Panc1 (cell line): ENCODE data around the gene CFAP97. TPM values are rescaled to one million over a fixed set of nuclear protein-coding genes. Genes with fewer than 3 reads are reported as not detected.

Experiments used
- ATAC-seq: fragments of 200-7000 bp; cut with Tn5 transposase; 2 replicates; pipeline ENCODE4 v1.9.1; 2020; ENCODE audit warnings: mild to moderate bottlenecking, moderate library complexity
- BruUV-seq: library from RNA; stranded (reverse); fragments of 400-500 nt; replicated peaks from 2 replicates; lab custom pipeline; 2021; lab: Mats Ljungman, UMichigan
- CTCF ChIA-PET: fragments of 300-600 bp; sonication (Branson Sonifier 250); formaldehyde crosslinking; loops from one replicate; lab custom pipeline; 2022; ENCODE audit warnings: antibody characterized with exemption; lab: Charles Lee
- POLR2A ChIA-PET: fragments of 300-600 bp; sonication (Branson Sonifier 250); formaldehyde crosslinking; loops from one replicate; lab custom pipeline; 2022; ENCODE audit warnings: antibody characterized with exemption; lab: Charles Lee
- DNase-seq: peaks from one replicate; pipeline ENCODE4 v3.0.0-alpha.2; 2010; ENCODE audit warnings: low read depth, low spot score
- H3K27ac ChIP-seq: 2 replicates; pipeline ENCODE4 v1.5.1; 2011; ENCODE audit warnings: mild to moderate bottlenecking, low read length, inconsistent platforms
- H3K27me3 ChIP-seq: fragments of 200-500 bp; sonication (Bioruptor generic); 2 replicates; pipeline ENCODE4 v1.6.0; 2014; ENCODE audit warnings: low read length, inconsistent platforms; ENCODE audit not compliant: control insufficient read depth, insufficient read depth
- H3K36me3 ChIP-seq: fragments of 200-500 bp; sonication (Bioruptor generic); 2 replicates; pipeline ENCODE4 v1.5.1; 2014; ENCODE audit warnings: inconsistent platforms, mild to moderate bottlenecking, low read length, moderate library complexity; ENCODE audit not compliant: control insufficient read depth, insufficient read depth
- H3K4me1 ChIP-seq: 2 replicates; pipeline ENCODE4 v1.5.1; 2011; ENCODE audit warnings: inconsistent platforms, mild to moderate bottlenecking, low read length, moderate library complexity; ENCODE audit not compliant: control insufficient read depth, insufficient read depth
- H3K4me3 ChIP-seq, 2 experiments: 2 replicates each; pipeline ENCODE4 v1.5.1; 2011 to 2012; ENCODE audit warnings: low read depth in 2 of 2, low read length in 2 of 2, mild to moderate bottlenecking in 2 of 2, inconsistent platforms in 1 of 2, moderate library complexity in 1 of 2
- H3K9me3 ChIP-seq: fragments of 200-500 bp; sonication (Bioruptor generic); 2 replicates; pipeline ENCODE4 v1.5.1; 2014; ENCODE audit warnings: low read depth, mild to moderate bottlenecking, inconsistent platforms, low read length, moderate library complexity; ENCODE audit not compliant: control insufficient read depth, insufficient read depth
- POLR2AphosphoS5 ChIP-seq: IDR thresholded peaks from 2 replicates; pipeline ENCODE4 v1.6.1; 2012; ENCODE audit warnings: mild to moderate bottlenecking, low read depth, low read length, moderate library complexity
- SIN3A ChIP-seq: IDR thresholded peaks from 2 replicates; pipeline ENCODE4 v1.6.1; 2012; ENCODE audit warnings: low read depth, mild to moderate bottlenecking, low read length, moderate library complexity, borderline replicate concordance; ENCODE audit not compliant: insufficient read depth
- TCF7L2 ChIP-seq: IDR thresholded peaks from 2 replicates; pipeline ENCODE4 v1.6.1; 2011; ENCODE audit warnings: mild to moderate bottlenecking, low read depth, low read length, inconsistent platforms
- in situ Hi-C: cut with HindIII; loops from 2 replicates; pipeline ENCODE4 v1.10.0; 2016; ENCODE audit warnings: low sequenced_read_pairs, low pct_unique_long_range_greater_than_20kb
- intact Hi-C: fragments of 100-400 bp; cut with micrococcal nuclease; formaldehyde crosslinking; loops from one replicate; pipeline ENCODE4 v1.10.0; 2022; ENCODE audit not compliant: unreplicated experiment
- total RNA-seq: library from RNA; stranded (reverse); gene quantifications from one replicate; pipeline ENCODE4 v1.2.1, GENCODE V29; 2021; ENCODE audit not compliant: unreplicated experiment
- TF ChIP-seq, protein P1 (sequence below): fragments of 450-650 bp; IDR thresholded peaks from 2 replicates; pipeline ENCODE4 v1.5.1; 2017; ENCODE audit warnings: mild to moderate bottlenecking
- TF ChIP-seq, protein P2 (sequence below), 2 experiments: IDR thresholded peaks; 2 replicates each; pipeline ENCODE4 v1.6.1; 2011 to 2012; ENCODE audit warnings: low read depth in 2 of 2, control low read depth in 1 of 2, low read length in 1 of 2, mild to moderate bottlenecking in 1 of 2, moderate library complexity in 1 of 2; ENCODE audit not compliant: insufficient read depth in 1 of 2

Gene CFAP97
- total RNA-seq, 1 experiment from 2014 or later = 39.0 TPM

GRCh38 chr4:185243879-185244278 is 40.1 kb upstream of the CFAP97 start:
- CTCF ChIA-PET = no interaction called here
- H3K27ac ChIP-seq = no peak overlapping the region
- no TSS peak for BruUV-seq
- no peaks in the 10 kb centered on the region for H3K27me3 ChIP-seq
- in situ Hi-C loops (no loop called here), intact Hi-C loops (no loop called here)
- ATAC-seq (no peak), DNase-seq (no peak)
- H3K4me1 ChIP-seq = no peaks in the 10 kb centered on the region
- no peaks in the 10 kb centered on the region for H3K9me3 ChIP-seq
- POLR2A ChIA-PET = no interaction called here
- no peaks in the 10 kb centered on the region for H3K36me3 ChIP-seq
- H3K4me3 ChIP-seq = no peak overlapping the region
- TF ChIP-seq, protein P1, sequence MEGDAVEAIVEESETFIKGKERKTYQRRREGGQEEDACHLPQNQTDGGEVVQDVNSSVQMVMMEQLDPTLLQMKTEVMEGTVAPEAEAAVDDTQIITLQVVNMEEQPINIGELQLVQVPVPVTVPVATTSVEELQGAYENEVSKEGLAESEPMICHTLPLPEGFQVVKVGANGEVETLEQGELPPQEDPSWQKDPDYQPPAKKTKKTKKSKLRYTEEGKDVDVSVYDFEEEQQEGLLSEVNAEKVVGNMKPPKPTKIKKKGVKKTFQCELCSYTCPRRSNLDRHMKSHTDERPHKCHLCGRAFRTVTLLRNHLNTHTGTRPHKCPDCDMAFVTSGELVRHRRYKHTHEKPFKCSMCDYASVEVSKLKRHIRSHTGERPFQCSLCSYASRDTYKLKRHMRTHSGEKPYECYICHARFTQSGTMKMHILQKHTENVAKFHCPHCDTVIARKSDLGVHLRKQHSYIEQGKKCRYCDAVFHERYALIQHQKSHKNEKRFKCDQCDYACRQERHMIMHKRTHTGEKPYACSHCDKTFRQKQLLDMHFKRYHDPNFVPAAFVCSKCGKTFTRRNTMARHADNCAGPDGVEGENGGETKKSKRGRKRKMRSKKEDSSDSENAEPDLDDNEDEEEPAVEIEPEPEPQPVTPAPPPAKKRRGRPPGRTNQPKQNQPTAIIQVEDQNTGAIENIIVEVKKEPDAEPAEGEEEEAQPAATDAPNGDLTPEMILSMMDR = no peak
- TF ChIP-seq TCF7L2 (no peak), POLR2AphosphoS5 (no peak), SIN3A (no peak)
- TF ChIP-seq, protein P2, sequence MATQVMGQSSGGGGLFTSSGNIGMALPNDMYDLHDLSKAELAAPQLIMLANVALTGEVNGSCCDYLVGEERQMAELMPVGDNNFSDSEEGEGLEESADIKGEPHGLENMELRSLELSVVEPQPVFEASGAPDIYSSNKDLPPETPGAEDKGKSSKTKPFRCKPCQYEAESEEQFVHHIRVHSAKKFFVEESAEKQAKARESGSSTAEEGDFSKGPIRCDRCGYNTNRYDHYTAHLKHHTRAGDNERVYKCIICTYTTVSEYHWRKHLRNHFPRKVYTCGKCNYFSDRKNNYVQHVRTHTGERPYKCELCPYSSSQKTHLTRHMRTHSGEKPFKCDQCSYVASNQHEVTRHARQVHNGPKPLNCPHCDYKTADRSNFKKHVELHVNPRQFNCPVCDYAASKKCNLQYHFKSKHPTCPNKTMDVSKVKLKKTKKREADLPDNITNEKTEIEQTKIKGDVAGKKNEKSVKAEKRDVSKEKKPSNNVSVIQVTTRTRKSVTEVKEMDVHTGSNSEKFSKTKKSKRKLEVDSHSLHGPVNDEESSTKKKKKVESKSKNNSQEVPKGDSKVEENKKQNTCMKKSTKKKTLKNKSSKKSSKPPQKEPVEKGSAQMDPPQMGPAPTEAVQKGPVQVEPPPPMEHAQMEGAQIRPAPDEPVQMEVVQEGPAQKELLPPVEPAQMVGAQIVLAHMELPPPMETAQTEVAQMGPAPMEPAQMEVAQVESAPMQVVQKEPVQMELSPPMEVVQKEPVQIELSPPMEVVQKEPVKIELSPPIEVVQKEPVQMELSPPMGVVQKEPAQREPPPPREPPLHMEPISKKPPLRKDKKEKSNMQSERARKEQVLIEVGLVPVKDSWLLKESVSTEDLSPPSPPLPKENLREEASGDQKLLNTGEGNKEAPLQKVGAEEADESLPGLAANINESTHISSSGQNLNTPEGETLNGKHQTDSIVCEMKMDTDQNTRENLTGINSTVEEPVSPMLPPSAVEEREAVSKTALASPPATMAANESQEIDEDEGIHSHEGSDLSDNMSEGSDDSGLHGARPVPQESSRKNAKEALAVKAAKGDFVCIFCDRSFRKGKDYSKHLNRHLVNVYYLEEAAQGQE (IDR thresholded peaks at IDR 0.05; ENCODE audit: insufficient read depth in 1 of 2, low read depth in 2 of 2, low read length in 1 of 2) = no peak

GRCh38 chr4:185242749-185243533 is 39.1 kb upstream of the CFAP97 start:
- no peak overlapping the region for H3K27ac ChIP-seq
- in situ Hi-C loops = no loop called here

More at GRCh38 chr4:185242749-185243533, 39.1 kb upstream of the CFAP97 start:
- intact Hi-C loops = no loop called here
- ChIA-PET POLR2A (no interaction called here), CTCF (no interaction called here)
- TF ChIP-seq, protein P2 (IDR thresholded peaks at IDR 0.05; ENCODE audit: insufficient read depth in 1 of 2, low read depth in 2 of 2, low read length in 1 of 2) = no peak
- TF ChIP-seq SIN3A (no peak), POLR2AphosphoS5 (no peak), TCF7L2 (no peak)
- TF ChIP-seq, protein P1 = no peak
- Histone ChIP-seq H3K36me3 (no peaks in the 10 kb centered on the region), H3K27me3 (no peaks in the 10 kb centered on the region), H3K9me3 (0 out of 2 replicates have a peak, but pooled peaks cover 2% of the 10 kb centered on the region), H3K4me3 (no peak overlapping the region), H3K4me1 (no peaks in the 10 kb centered on the region)
- DNase-seq (no peak), ATAC-seq (no peak)
- no TSS peak for BruUV-seq
